OCI-LY7 (cell line): Measurements from ENCODE around the gene PSPN.

Source experiments
- CTCF ChIP-seq: fragments of 200-600 bp; sonication (generic); conservative IDR thresholded peaks from 2 replicates; pipeline ENCODE4 v1.5.1; 2014; ENCODE audit warnings: mild to moderate bottlenecking, antibody characterized with exemption, low read length, moderate library complexity, mixed read lengths
- EZH2phosphoT487 ChIP-seq: fragments of 200-600 bp; sonication (generic); IDR thresholded peaks from 2 replicates; pipeline ENCODE4 v1.6.1; 2018; ENCODE audit warnings: low read depth, borderline replicate concordance, mild to moderate bottlenecking, mixed run types, antibody characterized with exemption, low read length, moderate library complexity, mixed read lengths

- TF ChIP-seq CTCF = no peak
- no peak for TF ChIP-seq EZH2phosphoT487
These were observed 30.7 kb upstream of the PSPN start for GRCh38 chr19:6406401-6406800.
